Gastrocnemius medialis (tissue), 4 donors: Measurements from ENCODE around the gene PCYOX1L.

Source experiments
- CTCF ChIP-seq, 5 experiments: fragments of 450-650 bp in 3 of 5; fragments of 200-600 bp in 2 of 5; sonication (generic) in 2 of 5; IDR thresholded peaks in 4 of 5; conservative IDR thresholded peaks in 1 of 5; 1 replicate in 4 of 5; 2 replicates in 1 of 5; pipeline ENCODE4 v1.5.1; 2016 to 2019; ENCODE audit warnings: antibody characterized with exemption in 5 of 5, mild to moderate bottlenecking in 3 of 5, moderate library complexity in 3 of 5
- POLR2A ChIP-seq, 2 donors: fragments of 450-650 bp; IDR thresholded peaks; one replicate each; pipeline ENCODE4 v1.6.1; 2017; ENCODE audit warnings: antibody characterized with exemption in 2 of 2, mild to moderate bottlenecking in 2 of 2, moderate library complexity in 2 of 2

- TF ChIP-seq CTCF (IDR thresholded peaks at IDR 0.05 in 4 of 5, conservative IDR thresholded peaks at IDR 0.05 in 1 of 5) (no peak), POLR2A (IDR thresholded peaks at IDR 0.05) (no peak)
Observed at GRCh38 chr5:149389552-149390495, 32.0 kb downstream of the PCYOX1L start.
